Measurements from ENCODE around the gene DNAAF9. TPM values are rescaled to one million over a fixed set of nuclear protein-coding genes. Genes with fewer than 3 reads are reported as not detected.

DNAAF9 gene
- total and polyA plus RNA-seq, 2 donors (not counting 3 experiments of a cell fraction or from before 2014, with no cell fraction given), result 7.6 to 20.9 TPM

DNA sequence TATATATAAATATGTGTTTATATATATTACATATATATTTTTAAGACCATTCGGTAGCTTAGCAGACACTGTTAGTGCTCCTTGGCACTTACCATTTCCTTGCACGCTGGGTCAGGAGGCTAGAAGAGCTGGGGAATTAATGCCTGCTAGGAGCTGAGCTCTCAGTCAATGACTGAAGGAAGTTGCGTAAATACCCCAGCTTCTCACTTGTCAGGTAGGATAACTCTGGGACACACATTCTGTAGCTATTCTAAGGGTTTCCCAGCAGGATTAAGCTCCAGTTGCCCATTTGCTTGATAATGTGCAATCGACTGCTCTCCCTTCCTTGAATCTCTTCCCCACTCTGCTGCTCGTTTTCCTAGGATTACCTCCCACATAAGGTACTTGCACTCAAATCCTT lies 15.7 kb upstream of the DNAAF9 start:
- Histone ChIP-seq H3K36me3 (ENCODE audit: control insufficient read depth in 2 of 2, extremely low read depth in 1 of 2, insufficient read depth in 2 of 2, low read length in 2 of 2) (no peaks in the 10 kb centered on the region), H3K27ac (ENCODE audit: insufficient read depth, low read depth, low read length) (no peak overlapping the region), H4K20me1 (replicated peaks; ENCODE audit: control insufficient read depth, extremely low read depth, insufficient read depth, low read length) (no peaks in the 10 kb centered on the region), H3K4me1 (ENCODE audit: control insufficient read depth, extremely low read depth, insufficient read depth, low read length) (no peaks in the 10 kb centered on the region), H3K4me2 (ENCODE audit: insufficient read depth, low read length) (no peak overlapping the region), H3K9ac (replicated peaks; ENCODE audit: extremely low read depth, insufficient read depth, low read length) (no peak overlapping the region), H3K79me2 (ENCODE audit: control insufficient read depth, insufficient read depth, low read length) (no peaks in the 10 kb centered on the region), H3K4me3 (replicated peaks in 1 of 3; ENCODE audit: insufficient read depth in 1 of 3, low read depth in 1 of 3, low read length in 3 of 3) (no peak overlapping the region), H3K9me3 (replicated peaks; ENCODE audit: control insufficient read depth, insufficient read depth, low read length) (no peaks in the 10 kb centered on the region), H2AFZ (ENCODE audit: low read depth, low read length) (no peak overlapping the region), H3K27me3 (ENCODE audit: control insufficient read depth in 2 of 2, insufficient read depth in 2 of 2, low read length in 2 of 2) (no peaks in the 10 kb centered on the region), H3K9me1 (replicated peaks; ENCODE audit: control insufficient read depth, extremely low read depth, insufficient read depth, low read length) (no peaks in the 10 kb centered on the region)
- TF ChIP-seq, protein P1, sequence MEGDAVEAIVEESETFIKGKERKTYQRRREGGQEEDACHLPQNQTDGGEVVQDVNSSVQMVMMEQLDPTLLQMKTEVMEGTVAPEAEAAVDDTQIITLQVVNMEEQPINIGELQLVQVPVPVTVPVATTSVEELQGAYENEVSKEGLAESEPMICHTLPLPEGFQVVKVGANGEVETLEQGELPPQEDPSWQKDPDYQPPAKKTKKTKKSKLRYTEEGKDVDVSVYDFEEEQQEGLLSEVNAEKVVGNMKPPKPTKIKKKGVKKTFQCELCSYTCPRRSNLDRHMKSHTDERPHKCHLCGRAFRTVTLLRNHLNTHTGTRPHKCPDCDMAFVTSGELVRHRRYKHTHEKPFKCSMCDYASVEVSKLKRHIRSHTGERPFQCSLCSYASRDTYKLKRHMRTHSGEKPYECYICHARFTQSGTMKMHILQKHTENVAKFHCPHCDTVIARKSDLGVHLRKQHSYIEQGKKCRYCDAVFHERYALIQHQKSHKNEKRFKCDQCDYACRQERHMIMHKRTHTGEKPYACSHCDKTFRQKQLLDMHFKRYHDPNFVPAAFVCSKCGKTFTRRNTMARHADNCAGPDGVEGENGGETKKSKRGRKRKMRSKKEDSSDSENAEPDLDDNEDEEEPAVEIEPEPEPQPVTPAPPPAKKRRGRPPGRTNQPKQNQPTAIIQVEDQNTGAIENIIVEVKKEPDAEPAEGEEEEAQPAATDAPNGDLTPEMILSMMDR (IDR thresholded peaks at IDR 0.05; ENCODE audit: extremely low read depth in 1 of 2, insufficient read depth in 1 of 2, low read depth in 1 of 2, low read length in 2 of 2), result no peak
- TF ChIP-seq POLR2A (IDR thresholded peaks at IDR 0.05; ENCODE audit: low read depth, low read length) (no peak), GATA2 (IDR thresholded peaks at IDR 0.05; ENCODE audit: insufficient read depth, insufficient read length, low read depth, low read length) (no peak), MYC (IDR thresholded peaks at IDR 0.05; ENCODE audit: low read depth, low read length) (no peak), FOS (IDR thresholded peaks at IDR 0.05; ENCODE audit: borderline replicate concordance, insufficient read depth, low read length) (no peak), JUN (IDR thresholded peaks at IDR 0.05; ENCODE audit: borderline replicate concordance, insufficient read depth, insufficient read length, low read depth) (no peak), POLR2AphosphoS5 (IDR thresholded peaks at IDR 0.05; ENCODE audit: insufficient read depth, low read depth, low read length) (no peak), EZH2 (IDR thresholded peaks at IDR 0.05; ENCODE audit: borderline replicate concordance, low read depth, low read length, severe bottlenecking) (no peak)
- TF ChIP-seq, protein P2, sequence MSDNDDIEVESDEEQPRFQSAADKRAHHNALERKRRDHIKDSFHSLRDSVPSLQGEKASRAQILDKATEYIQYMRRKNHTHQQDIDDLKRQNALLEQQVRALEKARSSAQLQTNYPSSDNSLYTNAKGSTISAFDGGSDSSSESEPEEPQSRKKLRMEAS (IDR thresholded peaks at IDR 0.05; ENCODE audit: insufficient read depth, insufficient read length), result no peak
- BruUV-seq (replicated peaks), result no TSS peak
- intact Hi-C loops (cut with micrococcal nuclease) (no loop called here), dilution Hi-C loops (cut with MboI; ENCODE audit: extremely low pct_ligation_motif_present, low sequenced_read_pairs) (no loop called here)
- ChIA-PET CTCF (interaction anchor here (0.9 kb wide), 1 partner anchor 10 kb away, joined by 3 read pairs; no protein-coding TSS in a partner anchor), POLR2A (no interaction called here)
- FAIRE-seq (no peak), DNase-seq (ENCODE audit: low read depth, low spot score) (no peak)

Measured in endothelial cell of umbilical vein (primary cell).